H7 (cell line): ENCODE results near the gene FAM120A. TPM values are rescaled to one million over a fixed set of nuclear protein-coding genes. Genes with fewer than 3 reads are reported as not detected.

Source experiments
- DNase-seq: peaks from one replicate; pipeline ENCODE4 v3.0.0; 2012
- H3K27me3 ChIP-seq: 2 replicates; pipeline ENCODE4 v1.6.0; 2011; ENCODE audit warnings: mild to moderate bottlenecking, low read length; ENCODE audit not compliant: control insufficient read depth, insufficient read depth
- H3K36me3 ChIP-seq: replicated peaks from 2 replicates; pipeline ENCODE4 v1.5.1; 2011; ENCODE audit warnings: low read length; ENCODE audit not compliant: control insufficient read depth, insufficient read depth
- H3K4me3 ChIP-seq: 2 replicates; pipeline ENCODE4 v1.5.1; 2011; ENCODE audit warnings: low read depth, mild to moderate bottlenecking, control low read depth, low read length, moderate library complexity; ENCODE audit not compliant: insufficient read depth
- total RNA-seq: library from RNA; depleted of rRNA; stranded (reverse); fragments of >200 nt; shearing (Covaris generic); gene quantifications from 2 replicates; pipeline ENCODE4 v1.2.3, GENCODE V29; 2014

FAM120A gene
- total RNA-seq, 1 experiment from 2014 or later: 41.6 TPM

- Histone ChIP-seq H3K36me3 (no peaks in the 10 kb centered on the region), H3K27me3 (no peaks in the 10 kb centered on the region), H3K4me3 (no peak overlapping the region)
- no peak for DNase-seq
Measured at GRCh38 chr9:93460689-93461413, 9.4 kb downstream of the FAM120A start.

- no peaks in the 10 kb centered on the region for H3K27me3 ChIP-seq
- H3K4me3 ChIP-seq: no peak overlapping the region
- no peak for DNase-seq
- no peaks in the 10 kb centered on the region for H3K36me3 ChIP-seq
Measured at GRCh38 chr9:93461414-93461743, 9.9 kb downstream of the FAM120A start.

GRCh38 chr9:93461821-93462220, 10.3 kb downstream of the FAM120A start:
- Histone ChIP-seq H3K4me3 (no peak overlapping the region), H3K27me3 (no peaks in the 10 kb centered on the region), H3K36me3 (no peaks in the 10 kb centered on the region)
- DNase-seq: no peak

- Histone ChIP-seq H3K27me3 (no peaks in the 10 kb centered on the region), H3K36me3 (no peaks in the 10 kb centered on the region), H3K4me3 (no peak overlapping the region)
- DNase-seq: no peak
Measured at GRCh38 chr9:93463638-93464248, 12.3 kb downstream of the FAM120A start.

- no peak for DNase-seq
- no peak overlapping the region for H3K4me3 ChIP-seq
- H3K36me3 ChIP-seq: no peaks in the 10 kb centered on the region
- H3K27me3 ChIP-seq: no peaks in the 10 kb centered on the region
Measured at GRCh38 chr9:93464395-93464794, 12.9 kb downstream of the FAM120A start.

- no peak for DNase-seq
- Histone ChIP-seq H3K4me3 (no peak overlapping the region), H3K36me3 (no peaks in the 10 kb centered on the region), H3K27me3 (no peaks in the 10 kb centered on the region)
Measured at GRCh38 chr9:93464876-93465275, 13.4 kb downstream of the FAM120A start.

- Histone ChIP-seq H3K27me3 (no peaks in the 10 kb centered on the region), H3K4me3 (no peak overlapping the region), H3K36me3 (no peaks in the 10 kb centered on the region)
- no peak for DNase-seq
Measured at GRCh38 chr9:93465855-93466254, 14.4 kb downstream of the FAM120A start.

- Histone ChIP-seq H3K27me3 (no peaks in the 10 kb centered on the region), H3K36me3 (no peaks in the 10 kb centered on the region), H3K4me3 (no peak overlapping the region)
- DNase-seq: no peak
Measured at GRCh38 chr9:93466416-93467061, 15.1 kb downstream of the FAM120A start.

GRCh38 chr9:93467062-93467416, 15.6 kb downstream of the FAM120A start:
- no peaks in the 10 kb centered on the region for H3K27me3 ChIP-seq
- no peaks in the 10 kb centered on the region for H3K36me3 ChIP-seq
- H3K4me3 ChIP-seq: no peak overlapping the region
- no peak for DNase-seq

GRCh38 chr9:93467462-93467861, 16.0 kb downstream of the FAM120A start:
- Histone ChIP-seq H3K27me3 (no peaks in the 10 kb centered on the region), H3K4me3 (no peak overlapping the region), H3K36me3 (no peaks in the 10 kb centered on the region)
- no peak for DNase-seq

- no peak for DNase-seq
- Histone ChIP-seq H3K4me3 (no peak overlapping the region), H3K36me3 (no peaks in the 10 kb centered on the region), H3K27me3 (no peaks in the 10 kb centered on the region)
Measured at GRCh38 chr9:93468763-93469456, 17.4 kb downstream of the FAM120A start.

GRCh38 chr9:93470391-93470790, 18.9 kb downstream of the FAM120A start:
- no peak for DNase-seq

GRCh38 chr9:93471124-93471523, 19.6 kb downstream of the FAM120A start:
- no peak for DNase-seq
- peaks cover 3% of the 10 kb centered on the region; the same call in 1 of the 2 replicates for H3K36me3 ChIP-seq
- H3K27me3 ChIP-seq: no peaks in the 10 kb centered on the region
- no peak overlapping the region for H3K4me3 ChIP-seq

More at GRCh38 chr9:93470391-93470790, 18.9 kb downstream of the FAM120A start:
- Histone ChIP-seq H3K27me3 (no peaks in the 10 kb centered on the region), H3K4me3 (no peak overlapping the region), H3K36me3 (0 out of 2 replicates have a peak, but pooled peaks cover 1% of the 10 kb centered on the region)

- Histone ChIP-seq H3K4me3 (no peak overlapping the region), H3K27me3 (no peaks in the 10 kb centered on the region), H3K36me3 (peaks cover 4% of the 10 kb centered on the region; the same call in 1 of the 2 replicates)
- DNase-seq: no peak
Measured at GRCh38 chr9:93473411-93473810, 21.9 kb downstream of the FAM120A start.

GRCh38 chr9:93475108-93475507, 23.6 kb downstream of the FAM120A start:
- Histone ChIP-seq H3K4me3 (no peak overlapping the region), H3K27me3 (no peaks in the 10 kb centered on the region), H3K36me3 (peaks cover 4% of the 10 kb centered on the region; the same call in 1 of the 2 replicates)
- DNase-seq: no peak
